Smooth muscle cell (in vitro differentiated cells): Measurements from ENCODE around the gene LRRC72. TPM values are rescaled to one million over a fixed set of nuclear protein-coding genes. Genes with fewer than 3 reads are reported as not detected.

Experiments used
- DNase-seq: peaks from one replicate; lab custom pipeline; 2025; ENCODE audit not compliant: unreplicated experiment; lab: John Stamatoyannopoulos, UW
- H2AFZ ChIP-seq: fragments of 200-600 bp; sonication (generic); 2 replicates; pipeline ENCODE4 v1.6.0; 2016; ENCODE audit warnings: antibody characterized with exemption, low read depth, mild to moderate bottlenecking
- H3F3A ChIP-seq: fragments of 200-600 bp; sonication (generic); 2 replicates; pipeline ENCODE4 v1.6.0; 2017; ENCODE audit warnings: antibody characterized with exemption, low read depth
- H3K27ac ChIP-seq: fragments of 200-600 bp; sonication (generic); 2 replicates; pipeline ENCODE4 v1.5.1; 2016; ENCODE audit warnings: low read depth, mild to moderate bottlenecking
- H3K27me3 ChIP-seq: fragments of 200-600 bp; sonication (generic); 2 replicates; pipeline ENCODE4 v1.6.1; 2016; ENCODE audit warnings: low read depth, mild to moderate bottlenecking
- H3K36me3 ChIP-seq: fragments of 200-600 bp; sonication (generic); 2 replicates; pipeline ENCODE4 v1.5.1; 2016; ENCODE audit warnings: low read depth
- H3K4me1 ChIP-seq: fragments of 200-600 bp; sonication (generic); 2 replicates; pipeline ENCODE4 v1.5.1; 2016; ENCODE audit warnings: low read depth
- H3K4me2 ChIP-seq: fragments of 200-600 bp; sonication (generic); 2 replicates; pipeline ENCODE4 v1.6.0; 2016; ENCODE audit warnings: mild to moderate bottlenecking
- H3K4me3 ChIP-seq: fragments of 200-600 bp; sonication (generic); 2 replicates; pipeline ENCODE4 v1.5.1; 2016; ENCODE audit warnings: mild to moderate bottlenecking
- H3K79me2 ChIP-seq: fragments of 200-600 bp; sonication (generic); 2 replicates; pipeline ENCODE4 v1.6.0; 2016; ENCODE audit warnings: low read depth, mild to moderate bottlenecking
- H3K9ac ChIP-seq: fragments of 200-600 bp; sonication (generic); 2 replicates; pipeline ENCODE4 v1.6.0; 2016; ENCODE audit warnings: low read depth
- H3K9me3 ChIP-seq: fragments of 200-600 bp; sonication (generic); replicated peaks from 2 replicates; pipeline ENCODE4 v1.5.1; 2016; ENCODE audit warnings: low read depth
- H4K20me1 ChIP-seq: fragments of 200-600 bp; sonication (generic); 2 replicates; pipeline ENCODE4 v1.6.0; 2016; ENCODE audit warnings: low read depth
- WGBS: methylation state at CpG from one replicate; pipeline ENCODE4 v1.1.7; 2016; ENCODE audit warnings: low lambda C conversion rate; 5-methylcytosine and 5-hydroxymethylcytosine counted together
- polyA plus RNA-seq: library from polyadenylated mRNA; unstranded; fragments of >200 nt; fragmentation: Nextera tagmentation; extraction: Ambion mirVana; gene quantifications from 2 replicates; pipeline ENCODE4 v1.2.1, GENCODE V29; 2016
- total RNA-seq: library from RNA; depleted of rRNA; stranded (reverse); fragments of >200 nt; gene quantifications from 2 replicates; pipeline ENCODE4 v1.2.3, GENCODE V29; 2014
- TF ChIP-seq, protein P1 (sequence below): fragments of 200-600 bp; sonication (generic); IDR thresholded peaks from 2 replicates; pipeline ENCODE4 v1.5.1; 2017; ENCODE audit warnings: borderline replicate concordance, mild to moderate bottlenecking, antibody characterized with exemption; ENCODE audit not compliant: insufficient read depth, poor library complexity, severe bottlenecking

The LRRC72 gene
- total and polyA plus RNA-seq, 2 experiments from 2014 or later: not detected

DNA sequence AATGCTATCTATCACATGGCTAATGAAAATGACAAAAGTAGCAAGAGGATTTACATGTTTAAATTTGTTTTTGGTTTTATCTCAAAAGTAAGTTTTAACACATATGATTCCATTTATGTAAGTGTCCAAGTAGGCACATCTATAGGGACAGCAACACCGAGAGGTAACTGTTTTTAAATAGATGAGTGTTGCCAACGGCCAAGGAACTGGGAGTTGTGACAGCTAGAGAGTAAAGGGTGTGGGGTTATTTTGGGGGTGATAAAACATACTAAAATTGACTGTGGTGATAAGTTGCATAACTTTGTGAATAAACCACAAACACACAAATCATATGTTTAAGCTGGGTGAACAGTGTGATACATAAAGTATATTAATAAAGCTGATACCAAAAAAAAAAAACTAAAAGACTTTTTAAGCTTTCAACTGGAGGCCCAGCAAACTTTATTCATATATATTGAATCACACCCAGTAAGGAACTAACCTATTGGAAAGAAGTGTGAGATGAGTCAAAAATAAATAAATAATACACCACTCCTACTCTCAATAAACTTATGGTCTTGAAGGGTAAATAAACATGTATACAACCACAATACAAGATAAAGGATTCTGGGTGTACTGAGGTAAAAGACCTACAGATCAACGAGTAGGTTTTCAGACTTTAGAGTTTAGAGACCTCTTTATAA, 33.0 kb downstream of the LRRC72 start:
- Histone ChIP-seq H3K27me3 (no peaks in the 10 kb centered on the region), H3K79me2 (no peaks in the 10 kb centered on the region), H3K4me1 (no peaks in the 10 kb centered on the region), H3K36me3 (no peaks in the 10 kb centered on the region), H3K9me3 (no peaks in the 10 kb centered on the region), H2AFZ (no peak overlapping the region), H3F3A (no peaks in the 10 kb centered on the region), H3K27ac (no peak overlapping the region), H3K4me3 (no peak overlapping the region), H3K9ac (no peak overlapping the region), H3K4me2 (no peak overlapping the region), H4K20me1 (no peaks in the 10 kb centered on the region)
- 89% methylated on average over 3 of the region's 3 CpGs for WGBS
- TF ChIP-seq, protein P1, sequence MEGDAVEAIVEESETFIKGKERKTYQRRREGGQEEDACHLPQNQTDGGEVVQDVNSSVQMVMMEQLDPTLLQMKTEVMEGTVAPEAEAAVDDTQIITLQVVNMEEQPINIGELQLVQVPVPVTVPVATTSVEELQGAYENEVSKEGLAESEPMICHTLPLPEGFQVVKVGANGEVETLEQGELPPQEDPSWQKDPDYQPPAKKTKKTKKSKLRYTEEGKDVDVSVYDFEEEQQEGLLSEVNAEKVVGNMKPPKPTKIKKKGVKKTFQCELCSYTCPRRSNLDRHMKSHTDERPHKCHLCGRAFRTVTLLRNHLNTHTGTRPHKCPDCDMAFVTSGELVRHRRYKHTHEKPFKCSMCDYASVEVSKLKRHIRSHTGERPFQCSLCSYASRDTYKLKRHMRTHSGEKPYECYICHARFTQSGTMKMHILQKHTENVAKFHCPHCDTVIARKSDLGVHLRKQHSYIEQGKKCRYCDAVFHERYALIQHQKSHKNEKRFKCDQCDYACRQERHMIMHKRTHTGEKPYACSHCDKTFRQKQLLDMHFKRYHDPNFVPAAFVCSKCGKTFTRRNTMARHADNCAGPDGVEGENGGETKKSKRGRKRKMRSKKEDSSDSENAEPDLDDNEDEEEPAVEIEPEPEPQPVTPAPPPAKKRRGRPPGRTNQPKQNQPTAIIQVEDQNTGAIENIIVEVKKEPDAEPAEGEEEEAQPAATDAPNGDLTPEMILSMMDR: no peak
- DNase-seq: no peak

DNA sequence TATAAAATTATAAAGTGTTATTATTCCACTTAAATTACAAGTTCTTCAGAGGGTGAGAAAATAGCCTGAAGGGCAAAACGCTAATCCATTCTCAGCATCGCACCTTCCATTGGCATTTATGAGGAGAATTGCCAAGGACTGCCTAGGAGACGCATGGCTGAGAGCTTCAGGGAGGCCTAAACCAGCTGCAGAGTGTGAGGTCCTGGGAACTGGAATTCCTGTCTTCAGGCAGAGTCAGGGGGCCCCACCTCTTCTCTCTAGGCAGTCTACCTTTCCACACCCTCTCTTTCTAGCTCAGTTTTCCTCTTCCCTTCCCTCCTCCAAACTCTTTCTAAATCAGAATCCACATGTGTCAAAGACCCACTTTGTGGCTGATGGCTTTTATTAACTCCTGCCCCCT, 35.3 kb downstream of the LRRC72 start:
- no peak overlapping the region for H3K4me2 ChIP-seq
- no peaks in the 10 kb centered on the region for H3K4me1 ChIP-seq
- DNase-seq: no peak
- TF ChIP-seq, protein P1: no peak
- H2AFZ ChIP-seq: no peak overlapping the region
- H3K4me3 ChIP-seq: no peak overlapping the region
- H3K27ac ChIP-seq: no peak overlapping the region
- no peaks in the 10 kb centered on the region for H3K79me2 ChIP-seq
- no peaks in the 10 kb centered on the region for H3K9me3 ChIP-seq
- WGBS: 76% methylated on average over 3 of the region's 3 CpGs
- H3K27me3 ChIP-seq: no peaks in the 10 kb centered on the region
- no peaks in the 10 kb centered on the region for H3F3A ChIP-seq
- no peak overlapping the region for H3K9ac ChIP-seq
- no peaks in the 10 kb centered on the region for H3K36me3 ChIP-seq
- H4K20me1 ChIP-seq: no peaks in the 10 kb centered on the region

DNA sequence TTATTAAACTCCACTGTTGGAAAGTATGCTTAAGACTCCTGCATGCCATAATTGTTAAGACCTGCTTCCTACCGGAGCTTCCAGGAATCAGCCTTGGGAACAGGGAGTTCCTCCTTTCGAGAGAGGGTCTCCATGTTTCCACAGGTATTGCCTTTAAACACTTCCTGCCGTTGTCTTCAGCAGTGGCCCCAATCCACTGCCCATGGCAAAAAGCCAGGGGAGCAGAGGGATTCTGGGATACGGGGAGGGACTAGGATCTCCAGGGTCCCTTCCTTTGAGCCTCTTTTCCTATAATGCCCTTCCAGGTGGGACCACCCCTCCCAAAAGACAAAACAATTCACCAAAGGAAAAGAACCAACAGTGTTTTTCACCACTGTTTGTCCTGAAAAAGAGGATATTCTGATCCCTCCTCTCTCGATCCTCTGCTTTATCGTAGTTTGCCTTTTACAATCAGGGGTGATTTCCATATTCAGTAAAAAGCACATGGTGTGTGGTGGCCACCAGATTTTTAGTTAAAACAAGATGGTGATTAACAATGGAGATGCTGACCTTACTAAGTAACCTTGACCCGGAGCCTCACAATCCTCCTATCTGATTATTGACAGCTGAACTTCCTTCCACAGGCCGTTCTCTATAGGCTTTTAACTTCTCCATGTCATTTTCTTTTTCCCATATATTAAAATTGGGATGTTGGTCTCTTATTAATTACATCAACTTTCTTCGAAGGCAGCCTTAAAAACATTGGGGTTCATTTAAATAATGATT, 36.0 kb downstream of the LRRC72 start:
- Histone ChIP-seq H3K79me2 (no peaks in the 10 kb centered on the region), H2AFZ (no peak overlapping the region), H3K27me3 (no peaks in the 10 kb centered on the region), H4K20me1 (no peaks in the 10 kb centered on the region), H3K4me3 (no peak overlapping the region), H3K36me3 (no peaks in the 10 kb centered on the region), H3K9ac (no peak overlapping the region), H3K4me1 (no peaks in the 10 kb centered on the region), H3K4me2 (no peak overlapping the region), H3F3A (no peaks in the 10 kb centered on the region), H3K27ac (no peak overlapping the region), H3K9me3 (no peaks in the 10 kb centered on the region)
- no peak for DNase-seq
- TF ChIP-seq, protein P1: no peak
- 93% methylated on average over 9 of the region's 9 CpGs for WGBS
